Measurements from ENCODE around the gene PNO1.
"Not testable (repeated sequence)": the region's sequence is repeated elsewhere in the genome, so short reads cannot be mapped to it uniquely, and the experiment has no call there.

The PNO1 gene

DNA sequence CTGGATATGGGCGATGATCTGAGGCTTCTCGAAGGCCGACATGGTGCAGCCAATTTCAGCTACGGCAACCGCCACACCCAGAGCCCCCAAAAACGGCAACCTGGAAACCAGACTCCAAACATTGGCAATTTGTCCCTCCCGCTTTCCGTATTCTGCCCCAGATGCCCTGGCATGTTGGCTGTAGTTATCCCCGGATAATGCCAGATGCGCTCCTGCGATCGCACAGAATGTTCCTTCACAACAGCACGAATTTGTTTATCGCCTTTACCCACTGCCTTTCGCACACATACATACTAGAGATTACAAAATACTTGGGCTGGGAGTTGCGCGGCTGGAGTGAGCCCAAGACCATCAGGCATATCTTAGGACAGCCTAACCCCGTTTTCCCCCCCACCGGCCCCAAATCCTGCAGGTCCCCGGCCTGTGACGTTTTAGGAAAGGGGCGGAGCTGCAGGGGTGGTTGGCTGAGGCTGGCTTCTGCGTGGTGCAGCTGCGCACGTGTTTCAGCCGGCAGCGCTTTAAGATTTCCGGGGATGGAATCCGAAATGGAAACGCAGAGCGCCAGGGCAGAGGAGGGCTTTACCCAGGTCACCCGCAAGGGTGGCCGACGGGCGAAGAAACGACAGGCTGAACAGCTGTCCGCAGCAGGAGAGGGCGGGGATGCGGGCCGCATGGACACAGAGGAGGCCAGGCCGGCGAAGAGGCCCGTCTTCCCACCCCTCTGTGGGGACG, at the start of gene PNO1:
TSS of gene PNO1 (plus strand) at position 487 of the 732 bp plus-strand sequence. CDS start at position 534, 47 bp downstream.
- DNase-seq: peak; percentile 87 to 91

DNA sequence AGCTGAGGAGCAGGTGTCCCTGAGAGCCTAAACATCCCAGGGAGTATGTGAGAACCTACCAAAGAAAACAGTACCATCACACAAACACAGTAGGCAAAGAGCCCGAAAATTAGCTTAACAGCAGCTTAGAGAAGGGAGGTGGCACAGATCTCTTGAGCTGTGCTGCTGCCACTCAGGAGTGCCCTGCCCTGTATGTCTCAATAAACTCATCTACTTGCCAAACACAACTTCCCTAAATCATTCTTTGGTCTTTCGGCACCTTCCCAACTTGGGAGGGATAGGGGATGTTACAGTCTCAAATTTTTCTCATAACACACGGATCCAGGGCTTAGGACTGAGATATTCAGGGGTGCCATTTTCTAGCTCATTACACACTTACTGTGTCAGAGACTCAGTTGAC, 49.6 kb upstream of the PNO1 start:
- DNase-seq: no peak

DNA sequence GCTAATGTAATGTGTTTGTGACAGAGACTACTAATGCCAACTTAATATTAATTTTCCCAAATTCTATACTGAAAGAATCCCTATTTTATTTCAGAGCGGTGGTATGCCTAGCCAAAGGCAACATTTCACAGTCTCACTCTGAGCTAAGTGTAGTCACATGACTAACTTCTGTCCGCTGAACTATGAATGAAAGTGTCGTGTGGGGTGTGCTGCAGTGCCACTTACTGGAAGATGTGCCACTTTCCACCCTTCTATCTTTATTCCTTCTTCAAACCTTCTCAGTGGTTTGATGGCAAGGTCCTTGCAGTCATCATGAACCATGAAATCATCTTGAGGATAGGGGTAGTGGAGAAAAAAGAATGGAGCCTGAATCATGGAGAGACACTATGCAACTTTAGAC, 47.6 kb upstream of the PNO1 start:
- DNase-seq: peak in 1 of 2 experiments; percentile 13

DNA sequence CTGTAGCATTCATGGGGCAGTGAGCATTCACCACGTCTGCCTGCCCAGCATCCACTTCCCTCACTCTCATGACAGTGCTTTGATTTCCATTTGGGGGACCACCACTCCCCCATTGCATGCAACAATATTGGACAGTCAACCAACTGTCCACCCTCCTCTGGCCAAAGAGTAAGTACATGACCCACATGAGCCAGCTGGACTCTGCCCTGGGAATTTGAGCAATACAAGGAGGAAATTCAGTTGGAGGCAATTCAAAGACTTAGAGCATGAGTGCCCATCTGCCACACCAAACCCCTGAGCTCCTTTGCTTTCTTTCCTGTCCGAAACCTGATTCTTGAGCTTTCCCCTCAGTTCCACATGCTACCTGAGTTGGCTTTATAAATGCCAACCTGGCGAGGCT, 41.7 kb upstream of the PNO1 start:
- peak; percentile 30 to 62 for DNase-seq

DNA sequence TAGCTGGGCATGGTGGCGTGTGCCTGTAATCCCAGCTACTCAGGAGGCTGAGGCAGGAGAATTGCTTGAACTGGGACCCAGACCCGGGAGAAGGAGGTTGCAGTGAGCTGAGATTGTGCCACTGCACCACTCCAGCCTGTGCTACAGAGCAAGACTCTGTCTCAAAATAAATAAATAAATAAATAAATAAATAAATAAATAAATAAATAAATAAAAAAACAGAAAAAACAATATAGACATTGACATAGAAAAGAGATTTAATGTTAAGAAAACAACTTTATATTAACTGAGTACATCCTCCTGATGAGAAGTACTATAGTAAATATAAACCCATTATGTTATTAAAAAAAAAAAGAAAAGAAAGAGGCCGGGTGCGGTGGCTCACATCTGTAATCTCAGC, 39.8 kb upstream of the PNO1 start:
- not testable (repeated sequence) for DNase-seq

DNA sequence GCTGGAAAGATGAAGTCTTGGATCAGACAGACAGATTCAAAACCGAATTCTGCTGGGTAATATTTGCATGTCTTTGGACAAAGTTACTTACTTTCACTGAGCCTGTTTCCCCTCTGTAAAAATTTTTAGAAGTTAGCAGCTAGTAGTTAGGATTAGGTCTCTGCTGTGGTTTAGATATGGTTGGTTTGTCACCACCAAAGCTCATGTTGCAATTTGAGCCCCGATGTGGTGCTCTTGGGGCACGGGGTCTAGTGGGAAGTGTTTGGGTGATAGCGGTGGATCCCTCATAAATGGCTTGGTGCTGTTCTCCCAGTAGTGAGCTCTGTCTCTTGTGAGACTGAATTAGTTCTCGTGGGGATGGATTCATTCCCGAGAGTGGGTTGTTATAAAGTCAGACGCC, 38.9 kb upstream of the PNO1 start:
- no peak for DNase-seq

DNA sequence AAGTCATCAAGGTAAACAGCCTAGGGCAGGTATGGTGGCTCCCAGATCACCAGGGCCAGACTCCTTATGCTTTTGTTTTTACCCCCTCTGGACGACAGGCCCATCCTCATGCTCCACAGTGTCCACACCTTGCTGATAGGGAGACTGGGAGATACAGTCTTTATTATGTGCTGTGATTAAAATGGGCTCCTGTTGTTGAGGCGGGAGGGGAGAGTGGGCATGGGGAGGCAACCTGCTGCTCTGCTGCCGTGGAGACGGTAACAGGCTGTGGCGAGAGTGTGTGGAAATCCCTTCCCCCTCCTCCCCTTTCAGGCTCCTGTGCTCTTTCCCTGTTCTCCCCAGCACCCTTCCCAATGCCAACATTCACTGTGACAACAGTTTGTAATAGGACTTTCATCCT, 38.2 kb upstream of the PNO1 start:
- no peak for DNase-seq

DNA sequence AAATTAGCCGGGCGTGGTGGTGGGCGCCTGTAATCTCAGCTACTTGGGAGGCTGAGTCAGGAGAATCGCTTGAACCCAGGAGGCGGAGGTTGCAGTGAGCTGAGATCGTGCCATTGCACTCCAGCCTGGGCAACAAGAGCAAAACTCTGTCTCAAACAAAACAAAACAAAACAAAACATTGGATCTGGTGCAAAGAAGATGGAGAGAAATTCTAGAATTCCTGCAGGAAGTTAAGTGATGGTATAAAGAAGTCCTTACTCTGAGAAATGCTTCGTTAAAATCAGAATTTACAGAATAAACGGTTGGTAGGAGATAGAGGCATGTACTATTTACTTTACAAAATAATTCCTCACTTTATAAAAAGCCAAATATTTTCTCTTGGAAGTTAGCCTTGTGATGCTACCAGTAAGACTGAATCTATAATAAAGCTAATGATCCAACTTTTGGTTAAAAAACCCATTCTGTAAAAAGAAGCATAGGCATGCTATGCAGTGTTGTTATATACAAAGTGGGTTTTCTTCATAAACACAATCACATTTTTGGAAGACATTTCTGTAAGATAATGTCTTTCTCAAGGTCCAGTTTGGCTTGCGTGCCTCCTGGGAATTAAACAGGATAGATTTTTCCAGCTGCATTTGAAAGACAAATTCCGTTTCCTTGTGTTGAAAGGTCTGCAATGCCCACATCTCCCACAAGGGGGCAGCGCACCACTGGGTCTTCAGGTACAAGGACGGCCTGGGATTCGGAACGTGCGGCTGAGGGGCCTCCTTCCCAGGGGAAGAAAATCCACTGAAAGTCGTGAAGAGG, 35.6 kb upstream of the PNO1 start:
- peak; percentile 63 to 83 for DNase-seq

DNA sequence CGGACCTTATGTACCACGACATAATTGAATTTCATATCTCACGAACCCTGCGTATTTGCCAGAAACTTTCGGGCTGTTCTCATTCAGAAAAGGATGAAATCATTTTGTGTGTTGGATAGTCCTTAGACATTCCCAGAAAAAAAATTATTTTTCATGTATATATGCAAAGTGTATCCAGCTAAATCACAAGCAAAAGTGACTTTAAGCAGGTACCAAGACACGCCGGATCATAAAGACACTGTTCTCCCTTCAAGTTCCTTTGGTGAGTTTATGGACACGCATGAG, 35.1 kb upstream of the PNO1 start:
- no peak for DNase-seq

DNA sequence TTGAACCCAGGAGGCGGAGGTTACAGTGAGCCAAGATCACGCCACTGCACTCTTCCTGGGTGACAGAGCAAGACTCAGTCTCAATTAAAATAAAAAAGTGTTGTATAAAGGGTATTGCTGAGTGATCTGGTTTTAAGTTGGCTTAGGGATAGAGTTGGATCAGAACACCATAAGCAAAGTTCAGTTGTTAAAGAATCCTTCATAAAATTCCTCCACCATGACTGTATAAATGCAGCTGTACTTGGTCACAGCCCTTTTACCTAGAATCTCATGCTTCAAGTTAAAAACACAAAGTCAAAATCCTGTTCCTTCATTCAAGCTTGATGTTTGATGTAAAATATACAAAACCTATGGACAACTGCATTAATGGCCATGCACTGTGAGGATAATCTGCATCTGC, 33.4 kb upstream of the PNO1 start:
- DNase-seq: no peak

DNA sequence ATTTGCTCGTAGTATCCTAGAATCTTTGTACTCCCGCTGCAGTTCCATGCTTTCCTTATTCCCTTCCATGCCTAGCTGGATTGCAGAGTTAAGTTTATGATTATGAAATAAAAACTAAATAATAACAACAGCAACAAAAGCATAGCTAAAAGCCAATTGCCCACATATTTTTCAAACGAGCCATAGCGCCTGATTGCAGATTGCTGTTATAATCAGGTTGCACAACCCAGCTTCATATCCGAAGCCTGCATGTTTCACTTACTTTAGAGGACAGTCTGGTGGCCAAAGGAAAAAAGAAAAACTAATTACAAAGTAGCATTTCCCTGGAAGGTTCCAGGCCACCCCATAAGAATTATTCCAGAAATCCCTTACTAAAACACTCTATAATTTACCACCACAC, 31.9 kb upstream of the PNO1 start:
- DNase-seq: no peak

DNA sequence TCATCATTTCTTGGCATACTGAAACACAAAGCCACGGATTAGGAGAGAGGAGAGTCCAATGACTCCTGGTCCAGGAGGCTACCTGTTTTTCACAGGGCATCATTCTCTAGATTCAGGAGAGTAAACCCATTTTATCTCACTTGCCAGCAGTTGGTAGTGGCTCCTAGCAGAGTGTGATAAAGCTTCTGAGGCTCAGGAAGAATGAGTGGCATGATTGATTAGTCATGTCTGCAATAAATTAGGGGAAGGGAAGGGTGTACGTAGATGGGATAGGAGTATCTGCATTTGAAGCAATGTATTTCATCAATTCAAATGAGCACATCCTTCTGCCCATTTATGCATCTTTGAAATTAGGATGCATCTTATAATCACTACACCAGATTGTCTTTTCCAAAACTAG, 31.1 kb upstream of the PNO1 start:
- DNase-seq: no peak

DNA sequence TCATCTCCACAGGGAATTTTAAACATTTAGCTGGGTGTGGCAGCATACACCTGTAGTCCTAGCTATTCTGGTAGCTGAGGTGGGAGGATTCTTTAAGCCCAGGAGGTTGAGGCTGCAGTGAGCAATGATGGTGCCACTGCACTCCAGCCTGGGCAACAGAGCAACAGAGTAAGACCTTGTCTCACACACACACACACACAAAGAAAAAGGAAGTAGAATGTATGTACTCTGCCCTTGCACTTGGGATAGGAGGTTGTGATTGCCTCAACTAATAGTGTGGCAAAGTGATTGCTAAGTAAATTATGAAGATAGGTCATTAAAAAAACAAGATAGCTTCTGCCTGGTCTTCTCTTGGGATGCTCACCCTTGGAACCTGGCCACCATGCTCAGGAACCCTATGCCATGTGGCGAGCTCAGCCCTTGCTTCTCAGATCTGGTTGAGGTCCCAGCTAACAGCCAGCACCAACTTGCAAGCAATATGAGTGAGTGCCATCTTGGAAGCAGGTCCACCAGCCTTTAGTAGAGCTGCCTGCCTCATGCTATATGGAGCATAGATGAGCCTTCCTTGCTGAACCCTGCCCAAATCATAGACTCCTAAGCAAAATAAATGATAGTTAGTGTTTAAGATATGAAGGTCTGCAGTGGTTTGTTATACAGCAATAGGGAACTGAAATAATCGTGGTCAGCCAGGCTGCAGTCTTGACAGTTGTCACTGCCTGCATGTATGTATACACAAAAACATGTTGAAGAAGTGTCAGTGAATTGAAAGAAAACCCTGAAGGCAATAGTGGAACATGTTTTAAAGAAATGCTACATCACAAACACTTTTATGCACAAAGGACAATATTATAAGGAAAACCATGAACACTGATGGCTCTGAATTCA, 30.1 kb upstream of the PNO1 start:
- DNase-seq: no peak

DNA sequence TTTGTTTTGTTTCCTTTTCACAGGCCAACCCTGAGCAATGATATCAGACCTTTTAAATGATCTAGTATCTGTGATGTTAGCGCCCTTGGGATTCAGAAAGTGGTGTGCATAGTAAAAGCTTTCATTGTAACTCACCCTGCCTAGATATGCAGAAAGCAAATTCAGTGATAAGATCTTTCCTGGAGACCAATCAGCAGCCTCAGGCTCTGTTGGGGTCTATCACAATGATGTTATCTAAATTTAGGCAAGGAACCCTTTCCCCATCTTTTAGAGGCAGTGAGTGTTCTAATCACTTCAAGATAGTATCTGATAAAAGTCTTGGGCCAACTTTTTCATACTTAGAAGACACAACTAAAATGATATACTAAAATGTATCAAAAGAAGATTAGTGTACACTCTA, 23.6 kb upstream of the PNO1 start:
- DNase-seq: no peak

DNA sequence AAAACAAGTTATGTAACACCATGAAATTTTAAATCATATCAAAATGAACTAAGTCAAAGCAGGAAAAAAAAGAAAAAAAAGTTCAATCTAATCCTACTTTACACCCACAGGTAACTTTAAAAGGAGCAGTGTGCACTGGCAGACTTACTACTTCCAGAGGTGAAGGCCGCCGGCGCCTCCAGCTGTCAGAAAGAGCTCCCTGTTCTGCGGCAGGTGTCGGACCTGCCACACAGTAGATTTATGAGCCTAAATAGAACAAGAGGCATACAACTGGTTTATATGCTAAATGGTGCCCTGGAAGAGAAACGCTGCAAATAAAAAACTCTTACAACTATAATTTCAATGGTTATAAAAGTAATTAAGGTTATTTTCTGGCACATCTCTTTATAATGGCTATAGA, 23.1 kb upstream of the PNO1 start:
- DNase-seq: no peak

DNA sequence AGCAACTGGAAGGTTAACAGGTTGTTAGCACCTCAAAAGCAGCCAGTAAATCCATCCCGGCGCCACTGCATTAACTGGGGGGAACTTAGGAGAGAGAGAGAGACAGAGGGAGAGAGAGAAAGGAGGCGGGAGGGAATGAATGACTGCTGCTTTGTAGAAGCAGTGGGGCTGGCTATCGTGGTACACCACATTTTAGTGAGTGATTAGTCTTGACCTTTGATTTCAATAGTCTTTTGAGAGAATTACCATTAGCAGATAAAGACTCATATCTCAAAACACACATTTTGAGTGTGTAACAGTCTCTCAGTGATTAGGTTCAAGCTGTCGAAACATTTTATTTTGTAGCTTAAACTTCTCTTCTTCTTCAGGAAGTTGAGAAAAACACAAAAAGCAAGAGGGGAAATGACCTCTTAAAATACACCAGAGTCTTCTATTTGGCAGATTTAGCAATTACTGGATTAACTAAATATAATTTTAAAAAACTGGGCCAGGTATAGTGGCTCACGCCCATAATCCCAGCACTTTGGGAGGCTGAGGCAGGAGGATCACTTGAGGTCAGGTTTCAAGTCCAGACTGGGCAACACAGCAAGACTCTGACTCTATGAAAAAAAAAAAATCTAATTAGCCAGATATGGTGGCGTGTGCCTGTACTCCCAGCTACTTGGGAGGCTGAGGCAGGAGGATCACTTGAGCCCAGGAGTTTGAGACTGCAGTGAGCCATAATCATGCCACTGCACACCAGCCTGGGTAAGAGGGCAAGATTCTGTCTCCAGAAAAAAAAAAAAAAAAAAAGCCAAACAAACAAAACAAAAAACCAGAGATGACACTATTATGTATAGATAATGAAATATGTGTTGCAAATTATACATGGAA, 22.0 kb upstream of the PNO1 start:
- no peak for DNase-seq

DNA sequence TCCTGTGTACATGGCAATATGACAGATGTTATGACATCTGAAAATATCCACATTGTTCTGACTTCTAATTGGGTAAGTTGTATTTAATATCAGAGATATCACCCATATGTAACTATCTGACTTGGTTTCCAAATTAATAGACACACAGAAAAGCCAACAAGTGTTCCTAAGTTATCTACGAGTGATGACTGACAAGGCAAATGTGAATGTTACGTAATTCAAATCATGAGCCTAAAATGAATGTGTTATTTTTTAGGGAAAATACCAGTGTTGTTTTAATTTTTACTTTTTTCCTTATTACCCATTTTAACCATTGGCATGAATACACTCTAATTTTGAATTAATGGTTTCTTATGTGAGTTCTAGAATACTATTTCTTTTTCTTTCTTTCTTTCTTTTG, 15.8 kb upstream of the PNO1 start:
- no peak for DNase-seq

DNA sequence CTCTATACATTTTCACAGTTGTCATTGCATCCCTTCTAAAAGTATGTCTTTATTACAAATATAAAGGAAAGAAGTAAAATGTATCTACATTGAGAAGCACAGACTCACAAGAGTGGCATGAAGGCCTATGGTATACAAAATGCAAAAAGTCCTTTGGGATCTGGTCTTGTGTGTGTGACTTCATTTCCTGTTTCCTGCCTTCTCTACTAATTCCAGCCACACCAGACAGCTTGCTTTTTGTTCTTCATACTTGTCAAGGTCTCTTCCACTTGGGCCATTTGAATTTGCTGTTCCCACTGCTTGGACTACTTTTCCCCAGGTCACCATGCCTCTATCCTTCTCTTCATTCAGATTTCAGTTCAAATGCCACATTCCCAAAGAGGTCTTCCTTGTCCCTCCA, 6.7 kb upstream of the PNO1 start:
- no peak for DNase-seq

DNA sequence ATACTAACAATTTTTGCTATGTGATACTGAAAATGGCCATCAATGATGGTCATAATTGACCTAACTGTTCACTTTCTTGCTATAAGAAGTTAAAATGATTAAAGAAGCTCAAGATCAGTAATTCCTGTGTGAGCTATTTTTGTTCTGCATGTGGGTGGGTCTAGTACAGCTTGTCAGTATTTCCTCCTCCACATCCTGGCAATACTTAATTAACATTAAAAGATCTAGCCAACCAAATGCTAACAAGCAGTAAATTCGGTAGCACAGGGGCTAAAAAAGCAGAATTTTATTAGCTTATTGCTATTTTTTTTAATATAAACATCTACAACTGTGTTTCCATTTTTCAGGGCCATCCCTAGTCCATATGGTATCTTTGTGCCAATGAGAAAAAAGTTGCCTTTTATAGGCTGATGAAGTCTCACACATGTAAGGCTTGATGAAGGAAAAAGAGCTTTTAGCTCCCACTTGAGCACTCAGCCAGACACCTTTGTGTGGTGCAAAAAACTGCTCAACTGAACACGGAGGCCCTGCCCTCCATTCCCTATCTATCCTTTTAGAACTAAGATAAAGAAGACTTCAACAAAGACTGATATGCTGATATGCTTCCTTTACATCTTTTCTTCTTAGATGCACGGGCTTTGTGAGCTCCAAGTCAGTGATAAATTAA, 4.9 kb upstream of the PNO1 start:
- no peak for DNase-seq

DNA sequence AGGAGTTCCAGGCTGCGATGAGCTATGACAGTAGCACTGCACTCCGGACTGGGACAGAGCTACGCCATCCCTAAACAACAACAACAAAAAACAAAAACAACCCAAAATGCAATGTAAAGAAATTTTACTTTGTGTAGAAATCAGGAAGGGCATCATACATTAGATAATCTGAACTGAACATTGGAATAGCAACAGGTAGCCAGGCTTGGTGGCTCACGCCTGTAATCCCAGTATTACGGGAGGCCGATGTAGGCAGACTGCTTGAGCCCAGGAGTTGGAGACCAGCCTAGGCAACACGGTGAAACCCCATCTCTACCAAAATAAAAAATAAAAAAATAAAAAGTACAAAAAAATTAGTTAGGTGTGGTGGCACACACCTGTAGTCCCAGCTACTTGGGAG, 2.1 kb upstream of the PNO1 start:
- DNase-seq: no peak

DNA sequence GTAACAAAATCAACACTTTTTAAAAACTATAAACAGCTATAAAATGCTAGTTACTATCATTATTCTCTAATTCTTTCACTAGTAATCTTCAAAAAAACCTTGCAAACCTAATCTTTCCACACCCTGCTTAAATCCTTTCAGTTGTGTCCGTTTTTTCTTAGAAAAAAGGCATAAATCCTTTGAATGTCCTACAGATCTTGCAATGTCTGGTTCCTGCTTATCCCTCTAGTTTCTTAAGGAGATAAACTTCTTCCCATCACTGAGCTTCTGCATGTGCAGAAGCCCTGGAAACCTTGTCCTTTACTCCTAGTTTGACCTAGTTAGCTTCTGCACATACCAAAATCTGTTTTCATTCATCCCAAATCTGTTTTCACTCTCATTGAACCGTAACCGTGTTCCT, 1.3 kb upstream of the PNO1 start:
- no peak for DNase-seq

DNA sequence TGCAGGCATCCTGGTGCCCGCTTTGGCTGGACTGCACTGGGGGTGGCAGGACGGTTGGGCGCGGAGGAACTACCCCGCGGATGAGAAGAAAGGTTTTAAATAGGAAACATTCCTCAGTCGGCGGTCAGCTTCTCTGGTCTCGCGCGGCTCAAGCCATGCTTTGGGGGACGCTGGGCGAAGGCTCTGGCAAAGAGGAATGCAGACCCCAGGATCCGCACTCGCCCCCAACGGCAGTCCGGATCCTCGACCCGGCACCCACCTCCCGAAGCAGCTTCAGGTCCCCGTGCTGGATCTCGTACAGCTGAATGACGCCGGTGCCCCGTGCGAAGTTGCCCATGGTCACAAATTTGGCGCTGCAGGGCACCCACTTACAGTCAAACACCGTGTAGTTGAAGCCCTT, 686 bp upstream of the PNO1 start:
- DNase-seq: no peak
